NT2/D1 (cell line): ENCODE measurements around the gene SCMH1.

Experiments
- DNase-seq: peaks from one replicate; pipeline ENCODE4 v3.0.0-alpha.2; 2011; ENCODE audit warnings: low read depth, low spot score
- H3K27me3 ChIP-seq: 2 replicates; pipeline ENCODE4 v1.6.0; 2011; ENCODE audit warnings: mild to moderate bottlenecking; ENCODE audit not compliant: insufficient read length, insufficient read depth
- H3K36me3 ChIP-seq: 2 replicates; pipeline ENCODE4 v1.6.1; 2011; ENCODE audit warnings: mild to moderate bottlenecking, low read length, mixed read lengths; ENCODE audit not compliant: insufficient read depth, insufficient read length
- H3K4me1 ChIP-seq: 2 replicates; pipeline ENCODE4 v1.5.1; 2011; ENCODE audit not compliant: insufficient read depth, insufficient read length
- H3K4me3 ChIP-seq: 2 replicates; pipeline ENCODE4 v1.5.1; 2011; ENCODE audit warnings: low read depth; ENCODE audit not compliant: insufficient read length
- H3K9ac ChIP-seq: 2 replicates; pipeline ENCODE4 v1.6.0; 2011; ENCODE audit warnings: low read depth; ENCODE audit not compliant: insufficient read length
- H3K9me3 ChIP-seq: 2 replicates; pipeline ENCODE4 v1.5.1; 2011; ENCODE audit warnings: mild to moderate bottlenecking, low read length; ENCODE audit not compliant: insufficient read depth
- SUZ12 ChIP-seq: IDR thresholded peaks from 2 replicates; pipeline ENCODE4 v1.6.1; 2011; ENCODE audit not compliant: insufficient read length, insufficient read depth; ENCODE audit errors: extremely low read depth
- YY1 ChIP-seq: IDR thresholded peaks from 2 replicates; pipeline ENCODE4 v1.6.1; 2011; ENCODE audit not compliant: insufficient read length, insufficient read depth
- ZNF274 ChIP-seq: IDR thresholded peaks from 2 replicates; pipeline ENCODE4 v1.6.1; 2011; ENCODE audit warnings: mild to moderate bottlenecking, low read depth, low read length

SCMH1 gene

DNA sequence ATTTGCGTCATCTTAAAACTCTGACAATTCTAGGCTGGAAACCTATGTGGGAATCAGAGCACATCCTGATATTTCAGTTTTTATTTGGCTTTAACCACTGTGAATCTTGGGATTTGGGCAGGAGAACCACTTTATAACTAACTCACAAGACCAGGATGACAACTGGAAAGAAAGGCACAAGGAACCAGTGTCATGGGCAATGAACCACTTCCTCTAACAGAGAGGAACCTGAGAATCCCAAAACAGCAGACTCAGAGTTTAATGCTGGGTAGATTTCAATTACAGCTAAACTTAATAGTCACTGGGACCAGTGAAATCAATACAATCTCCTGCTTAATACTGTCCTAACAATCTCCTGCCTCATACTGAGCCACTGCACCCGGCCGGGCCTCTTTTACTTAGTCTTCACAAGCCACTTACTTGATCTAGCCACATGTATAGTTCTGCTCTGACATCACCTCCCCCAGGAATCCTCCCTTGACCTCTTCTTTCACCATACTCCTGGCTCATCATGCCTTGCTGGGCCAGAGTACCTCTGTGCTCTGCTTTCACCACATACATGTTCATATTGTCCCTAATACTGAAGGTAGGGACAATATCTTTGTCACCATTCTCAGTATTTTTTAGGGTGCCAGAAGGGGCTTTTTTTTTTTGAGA lies 200.4 kb downstream of the SCMH1 start:
- peaks cover 4% of the 10 kb centered on the region for H3K4me1 ChIP-seq
- no peak overlapping the region for H3K4me3 ChIP-seq
- DNase-seq: no peak
- TF ChIP-seq YY1 (no peak), SUZ12 (no peak), ZNF274 (no peak)
- peaks cover 50% of the 10 kb centered on the region for H3K36me3 ChIP-seq
- H3K27me3 ChIP-seq: no peaks in the 10 kb centered on the region
- H3K9me3 ChIP-seq: no peaks in the 10 kb centered on the region
- no peak overlapping the region for H3K9ac ChIP-seq

DNA sequence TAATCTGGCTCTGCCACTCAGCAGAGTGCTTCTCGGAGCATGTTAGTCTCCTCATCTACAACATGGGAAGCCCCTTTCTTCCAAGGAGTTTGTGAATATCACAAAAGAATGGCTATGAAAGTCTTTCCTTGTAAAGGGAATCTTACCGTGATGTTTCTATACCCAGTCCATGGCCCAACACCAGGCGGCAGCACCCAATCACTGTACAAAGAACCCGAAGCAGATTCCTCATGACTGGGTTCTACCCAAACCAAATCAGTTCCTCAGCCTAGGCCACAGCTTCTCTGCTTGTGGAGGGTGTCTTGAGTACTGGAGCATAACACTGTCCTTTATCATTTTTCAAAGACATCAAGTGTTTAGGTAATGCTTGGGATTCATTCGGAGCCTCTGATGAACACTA lies 204.0 kb downstream of the SCMH1 start:
- Histone ChIP-seq H3K4me1 (no peaks in the 10 kb centered on the region), H3K9ac (no peak overlapping the region), H3K9me3 (no peaks in the 10 kb centered on the region), H3K27me3 (no peaks in the 10 kb centered on the region), H3K36me3 (peaks cover 63% of the 10 kb centered on the region), H3K4me3 (no peak overlapping the region)
- no peak for TF ChIP-seq ZNF274
- no peak for TF ChIP-seq YY1
- TF ChIP-seq SUZ12: no peak
- DNase-seq: no peak

DNA sequence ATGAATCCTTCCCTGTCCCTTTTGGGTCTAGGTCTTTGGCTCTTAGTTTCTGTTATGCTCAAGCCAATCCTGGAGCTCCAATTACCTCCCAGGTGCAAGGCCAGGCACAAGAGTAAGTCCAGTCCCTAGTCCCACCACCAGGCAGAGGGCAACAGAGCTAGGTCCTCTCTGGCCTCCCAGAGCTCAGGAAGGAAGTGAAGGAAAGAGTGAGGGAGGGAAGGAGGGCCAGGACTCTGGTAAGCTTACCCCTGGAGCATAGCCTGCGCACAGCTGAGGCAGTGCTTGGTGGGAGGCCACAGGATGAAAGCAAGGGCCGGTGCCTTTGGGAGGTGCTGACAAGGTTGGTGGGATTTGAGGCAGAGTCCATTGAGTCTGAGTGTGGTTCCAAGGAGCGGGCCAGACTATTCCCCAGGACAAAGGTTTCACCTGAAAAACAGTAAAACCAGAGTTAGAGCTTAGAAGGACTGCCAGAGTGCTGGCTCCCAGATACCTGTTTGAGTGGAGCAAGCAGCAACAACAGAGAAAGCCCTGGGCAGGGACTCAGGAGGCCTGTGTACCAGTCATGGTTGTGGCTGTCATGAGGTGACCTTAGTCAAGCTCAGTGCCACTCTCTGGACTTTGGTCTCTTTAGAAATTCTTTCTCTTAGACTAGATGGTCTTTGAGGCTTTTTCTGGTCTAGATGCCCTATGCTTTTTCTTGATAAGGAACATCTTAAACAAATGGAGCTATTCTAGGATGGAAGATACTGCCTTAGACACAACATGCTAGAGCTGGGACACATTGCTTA lies 204.8 kb downstream of the SCMH1 start:
- Histone ChIP-seq H3K27me3 (no peaks in the 10 kb centered on the region), H3K9me3 (no peaks in the 10 kb centered on the region), H3K9ac (no peak overlapping the region), H3K36me3 (peaks cover 63% of the 10 kb centered on the region), H3K4me1 (no peaks in the 10 kb centered on the region), H3K4me3 (no peak overlapping the region)
- DNase-seq: no peak
- TF ChIP-seq SUZ12: no peak
- no peak for TF ChIP-seq YY1
- TF ChIP-seq ZNF274: no peak

DNA sequence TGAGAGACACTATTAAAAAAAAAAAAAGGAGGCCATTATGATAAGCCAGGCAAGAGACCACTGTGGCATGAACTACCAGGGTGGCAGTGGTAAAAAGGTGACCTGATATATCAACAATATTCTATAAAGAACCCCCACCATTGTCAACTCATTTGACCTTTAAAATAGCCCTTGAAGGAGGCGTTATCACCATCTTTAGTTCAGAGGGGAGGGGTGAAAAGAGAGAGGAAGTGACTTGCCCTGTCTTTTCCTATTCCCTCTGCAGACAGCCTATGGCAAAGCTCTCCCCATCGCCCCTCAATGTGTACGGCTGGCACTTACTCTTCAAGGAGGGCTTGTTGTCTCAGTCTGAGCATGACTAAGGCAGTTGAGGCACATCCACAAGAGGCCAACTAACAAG lies 208.8 kb downstream of the SCMH1 start:
- Histone ChIP-seq H3K9me3 (no peaks in the 10 kb centered on the region), H3K9ac (no peak overlapping the region), H3K36me3 (peaks cover 64% of the 10 kb centered on the region), H3K4me1 (no peaks in the 10 kb centered on the region), H3K4me3 (no peak overlapping the region), H3K27me3 (no peaks in the 10 kb centered on the region)
- no peak for DNase-seq
- TF ChIP-seq ZNF274 (no peak), SUZ12 (no peak)

DNA sequence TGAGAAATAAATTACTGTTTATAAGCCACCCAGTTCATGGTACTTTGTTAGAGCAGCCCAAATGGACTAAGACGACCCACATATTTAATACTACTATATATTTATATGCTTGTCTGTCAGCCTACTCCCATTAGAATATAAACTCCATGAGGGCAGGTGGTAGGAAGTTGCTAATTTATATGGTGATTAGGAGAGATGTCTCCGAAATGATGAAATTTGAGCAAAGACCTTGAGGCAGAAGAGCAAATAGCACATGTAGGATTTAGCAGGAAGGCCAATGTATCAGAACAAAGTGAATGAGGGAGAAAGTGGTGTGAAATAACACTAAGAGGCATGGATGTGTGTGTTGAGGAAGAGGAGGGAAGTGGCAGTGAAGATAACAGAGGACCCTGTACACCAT lies 210.0 kb downstream of the SCMH1 start:
- Histone ChIP-seq H3K4me1 (peaks cover under 1% of the 10 kb centered on the region), H3K9ac (no peak overlapping the region), H3K27me3 (no peaks in the 10 kb centered on the region), H3K4me3 (no peak overlapping the region), H3K36me3 (peaks cover 63% of the 10 kb centered on the region), H3K9me3 (no peaks in the 10 kb centered on the region)
- no peak for DNase-seq
- TF ChIP-seq YY1: no peak
- no peak for TF ChIP-seq SUZ12
- TF ChIP-seq ZNF274: no peak

DNA sequence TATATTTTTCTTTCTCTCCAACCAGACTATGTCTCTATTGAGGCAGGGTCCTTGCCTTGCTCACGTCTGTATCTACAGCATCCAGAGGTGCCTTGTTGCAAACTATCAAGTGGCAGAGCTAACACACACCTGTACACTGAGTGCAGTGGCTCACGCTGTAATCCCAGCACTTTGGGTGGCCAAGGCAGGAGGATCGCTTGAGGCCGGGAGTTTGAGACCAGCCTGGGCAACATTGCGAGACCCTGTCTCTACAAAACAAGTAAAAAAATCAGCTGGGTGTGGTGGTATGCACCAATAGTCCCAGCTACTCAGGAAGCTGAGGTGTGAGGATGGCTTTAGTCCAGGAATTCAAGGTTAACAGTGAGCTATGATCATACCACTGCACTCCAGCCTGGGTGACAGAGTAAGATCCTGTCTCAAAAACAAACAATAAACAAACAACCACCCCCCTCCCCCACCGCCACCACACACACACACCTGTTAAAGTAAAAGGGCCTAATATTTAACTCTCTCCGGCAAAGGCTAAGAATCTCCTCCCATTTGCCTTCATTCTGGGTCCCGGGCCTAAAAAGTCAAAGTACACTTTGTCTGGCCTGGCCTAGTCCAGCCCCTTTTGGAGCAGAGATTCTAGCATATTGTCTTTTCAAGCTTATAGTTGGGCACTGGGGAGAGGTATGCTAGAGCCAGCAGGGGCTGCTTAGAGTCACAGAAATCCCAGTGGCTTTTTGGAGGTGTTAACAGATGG lies 211.1 kb downstream of the SCMH1 start:
- TF ChIP-seq YY1 (no peak), SUZ12 (no peak), ZNF274 (no peak)
- Histone ChIP-seq H3K4me3 (no peak overlapping the region), H3K9ac (no peak overlapping the region), H3K4me1 (peaks cover 4% of the 10 kb centered on the region), H3K9me3 (no peaks in the 10 kb centered on the region), H3K36me3 (peaks cover 61% of the 10 kb centered on the region), H3K27me3 (no peaks in the 10 kb centered on the region)
- DNase-seq: no peak
